ENCODE measurements around the gene TREML2. TPM values are rescaled to one million over a fixed set of nuclear protein-coding genes. Genes with fewer than 3 reads are reported as not detected.

Gene TREML2
- polyA plus RNA-seq, 1 donor (not counting 4 experiments of a cell fraction or from before 2014, with no cell fraction given): 0.03 TPM

GRCh38 chr6:41214559-41215238, 13.8 kb upstream of the TREML2 start:
- H3K79me2 ChIP-seq (ENCODE audit: control insufficient read depth, insufficient read depth, low read length): no peaks in the 10 kb centered on the region
- FAIRE-seq: no peak

GRCh38 chr6:41209547-41210320, 8.8 kb upstream of the TREML2 start:
- Histone ChIP-seq H3K4me3 (ENCODE audit: control insufficient read depth in 2 of 3, extremely low read depth in 1 of 3, insufficient read depth in 2 of 3, low read depth in 1 of 3, low read length in 3 of 3) (no peak overlapping the region), H3K9me3 (ENCODE audit: control insufficient read depth, low read depth, low read length) (peaks cover 3% of the 10 kb centered on the region), H3K4me2 (ENCODE audit: control insufficient read depth, extremely low read depth, insufficient read depth, low read depth, low read length) (no peak overlapping the region), H2AFZ (ENCODE audit: control insufficient read depth, low read length) (no peak overlapping the region), H3K27me3 (ENCODE audit: control insufficient read depth, extremely low read depth, insufficient read depth, low read length) (peaks cover 7% of the 10 kb centered on the region), H3K9me1 (ENCODE audit: control insufficient read depth, extremely low read depth, insufficient read depth, low read length) (no peaks in the 10 kb centered on the region), H3K4me1 (ENCODE audit: control insufficient read depth, extremely low read depth, insufficient read depth, low read length) (no peaks in the 10 kb centered on the region), H3K36me3 (ENCODE audit: control insufficient read depth in 2 of 2, extremely low read depth in 1 of 2, insufficient read depth in 2 of 2, low read length in 2 of 2) (no peaks in the 10 kb centered on the region), H3K79me2 (ENCODE audit: control insufficient read depth, insufficient read depth, low read length) (no peaks in the 10 kb centered on the region), H3K9ac (ENCODE audit: control insufficient read depth, extremely low read depth, insufficient read depth, low read length) (no peak overlapping the region), H3K27ac (ENCODE audit: control insufficient read depth, insufficient read depth, low read length) (no peak overlapping the region), H4K20me1 (ENCODE audit: control insufficient read depth, extremely low read depth, insufficient read depth, low read length) (no peaks in the 10 kb centered on the region)
- dilution Hi-C loops (cut with MboI; ENCODE audit: extremely low pct_ligation_motif_present, low sequenced_read_pairs): no loop called here
- no peak for FAIRE-seq
- DNase-seq (ENCODE audit: low read depth, low spot score): no peak
- TF ChIP-seq EZH2 (IDR thresholded peaks at IDR 0.05; ENCODE audit: low read length) (no peak), CTCF (optimal IDR thresholded peaks at IDR 0.05 in 1 of 3, IDR thresholded peaks at IDR 0.05 in 1 of 3, conservative IDR thresholded peaks at IDR 0.05 in 1 of 3; ENCODE audit: extremely low read depth in 1 of 3, insufficient read depth in 2 of 3, low read length in 3 of 3) (no peak)

More at GRCh38 chr6:41214559-41215238, 13.8 kb upstream of the TREML2 start:
- no peak overlapping the region for H3K27ac ChIP-seq (ENCODE audit: control insufficient read depth, insufficient read depth, low read length)
- H3K4me1 ChIP-seq (ENCODE audit: control insufficient read depth, extremely low read depth, insufficient read depth, low read length): no peaks in the 10 kb centered on the region
- H3K4me2 ChIP-seq (ENCODE audit: control insufficient read depth, extremely low read depth, insufficient read depth, low read depth, low read length): no peak overlapping the region
- H2AFZ ChIP-seq (ENCODE audit: control insufficient read depth, low read length): no peak overlapping the region
- dilution Hi-C loops (cut with MboI; ENCODE audit: extremely low pct_ligation_motif_present, low sequenced_read_pairs): no loop called here
- peaks cover 4% of the 10 kb centered on the region for H3K9me3 ChIP-seq (ENCODE audit: control insufficient read depth, low read depth, low read length)
- no peak for DNase-seq (ENCODE audit: low read depth, low spot score)
- no peaks in the 10 kb centered on the region for H3K9me1 ChIP-seq (ENCODE audit: control insufficient read depth, extremely low read depth, insufficient read depth, low read length)
- H3K36me3 ChIP-seq (ENCODE audit: control insufficient read depth in 2 of 2, extremely low read depth in 1 of 2, insufficient read depth in 2 of 2, low read length in 2 of 2): no peaks in the 10 kb centered on the region
- H4K20me1 ChIP-seq (ENCODE audit: control insufficient read depth, extremely low read depth, insufficient read depth, low read length): no peaks in the 10 kb centered on the region
- TF ChIP-seq CTCF (optimal IDR thresholded peaks at IDR 0.05 in 1 of 3, IDR thresholded peaks at IDR 0.05 in 1 of 3, conservative IDR thresholded peaks at IDR 0.05 in 1 of 3; ENCODE audit: extremely low read depth in 1 of 3, insufficient read depth in 2 of 3, low read length in 3 of 3) (no peak), EZH2 (IDR thresholded peaks at IDR 0.05; ENCODE audit: low read length) (no peak)
- H3K27me3 ChIP-seq (ENCODE audit: control insufficient read depth, extremely low read depth, insufficient read depth, low read length): peaks cover 5% of the 10 kb centered on the region
- H3K4me3 ChIP-seq (ENCODE audit: control insufficient read depth in 2 of 3, extremely low read depth in 1 of 3, insufficient read depth in 2 of 3, low read depth in 1 of 3, low read length in 3 of 3): no peak overlapping the region
- no peak overlapping the region for H3K9ac ChIP-seq (ENCODE audit: control insufficient read depth, extremely low read depth, insufficient read depth, low read length)
